HG02571 (cell line): ENCODE data around the gene BID.

ENCODE experiments used
- ATAC-seq: cut with Tn5 transposase; IDR thresholded peaks from one replicate; pipeline ENCODE4 v1.9.1; 2021; ENCODE audit warnings: mild to moderate bottlenecking, moderate library complexity; ENCODE audit not compliant: unreplicated experiment

The BID gene

DNA sequence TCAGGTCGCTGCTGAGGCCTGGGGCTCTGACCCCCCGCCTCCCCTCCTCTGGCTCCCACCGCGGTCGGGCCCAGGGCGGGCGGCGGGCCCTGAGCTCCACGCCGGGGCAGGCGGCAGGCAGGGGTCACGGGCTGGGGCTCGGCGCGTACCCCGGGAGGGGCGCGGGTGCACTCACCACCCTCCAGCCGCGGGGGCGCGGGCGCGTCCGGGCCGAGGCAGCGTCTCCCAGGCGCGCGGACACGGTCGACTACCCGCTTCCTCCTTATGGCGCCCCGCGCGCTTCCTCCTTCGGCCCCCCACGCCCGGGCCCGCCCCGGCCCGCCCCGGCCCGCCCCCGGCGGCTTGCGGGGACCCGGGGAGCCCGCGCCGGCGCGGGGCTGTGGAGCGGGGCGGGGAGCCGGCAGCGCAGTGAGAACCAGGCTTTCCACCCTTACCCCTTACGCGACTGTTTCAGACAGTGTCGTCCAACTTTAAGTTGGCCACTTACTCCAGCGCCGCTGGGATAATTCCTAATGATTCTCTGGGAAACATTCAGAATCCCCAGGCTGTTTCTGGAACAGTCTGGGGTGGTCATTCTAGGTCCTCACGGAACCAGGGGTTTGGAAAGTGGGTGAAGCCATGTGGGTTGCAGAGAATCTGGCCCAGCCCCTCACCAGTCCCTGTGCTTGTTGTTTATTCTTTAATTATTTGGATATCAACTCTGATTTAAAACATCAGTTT lies at the start of gene BID:
TSS of gene BID (minus strand) at position 264 of the 720 bp plus-strand sequence. CDS start 24,353 bp downstream, outside the sequence.
- ATAC-seq, result no peak

GRCh38 chr22:17823964-17824363 lies 49.7 kb upstream of the BID start:
- no peak for ATAC-seq

DNA sequence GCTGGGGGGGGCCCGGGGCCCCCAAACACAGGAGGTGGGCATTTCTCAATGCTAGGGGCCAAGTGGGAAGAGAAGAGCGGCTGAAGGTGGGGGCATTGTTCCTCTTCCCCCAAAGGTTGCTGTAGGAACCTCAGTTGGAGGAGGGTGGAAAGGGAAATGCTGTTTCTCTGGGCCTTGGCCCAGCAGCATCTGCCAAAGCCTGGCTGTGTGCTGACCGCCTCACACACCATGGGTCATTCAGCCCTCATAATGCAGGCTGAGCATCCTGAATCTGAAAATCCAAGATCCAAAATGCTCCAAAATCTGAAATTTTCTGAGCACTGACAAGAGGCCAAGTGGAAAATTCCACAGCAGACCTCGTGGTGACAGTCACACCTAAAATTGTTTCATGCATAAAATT lies 49.0 kb upstream of the BID start:
- ATAC-seq, result no peak

GRCh38 chr22:17822087-17822486 lies 47.8 kb upstream of the BID start:
- ATAC-seq, result no peak

- no peak for ATAC-seq
Observed at GRCh38 chr22:17820879-17821439, 46.7 kb upstream of the BID start.

- no peak for ATAC-seq
Observed at GRCh38 chr22:17818649-17819048, 44.4 kb upstream of the BID start.

DNA sequence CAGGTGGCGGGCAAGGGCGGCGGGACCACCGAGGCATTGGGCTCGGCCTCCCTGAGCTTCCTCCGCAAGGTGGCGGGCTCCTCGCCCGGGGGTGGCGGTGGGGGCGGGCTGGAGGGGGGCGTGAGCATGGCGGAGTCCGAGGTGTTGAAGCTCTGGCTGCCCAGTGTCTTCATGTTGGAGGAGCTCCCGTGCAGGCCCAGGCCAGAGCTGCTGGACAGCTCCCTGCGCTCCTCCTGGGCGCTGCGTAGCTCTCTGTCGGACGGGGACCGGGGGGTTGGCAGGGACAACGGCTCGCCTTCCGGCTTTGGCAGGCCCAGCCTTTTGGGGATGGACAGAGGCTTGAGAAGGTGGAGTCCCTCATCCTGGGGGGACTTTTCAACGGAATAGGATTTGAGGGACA lies 43.9 kb upstream of the BID start:
- ATAC-seq, result no peak

DNA sequence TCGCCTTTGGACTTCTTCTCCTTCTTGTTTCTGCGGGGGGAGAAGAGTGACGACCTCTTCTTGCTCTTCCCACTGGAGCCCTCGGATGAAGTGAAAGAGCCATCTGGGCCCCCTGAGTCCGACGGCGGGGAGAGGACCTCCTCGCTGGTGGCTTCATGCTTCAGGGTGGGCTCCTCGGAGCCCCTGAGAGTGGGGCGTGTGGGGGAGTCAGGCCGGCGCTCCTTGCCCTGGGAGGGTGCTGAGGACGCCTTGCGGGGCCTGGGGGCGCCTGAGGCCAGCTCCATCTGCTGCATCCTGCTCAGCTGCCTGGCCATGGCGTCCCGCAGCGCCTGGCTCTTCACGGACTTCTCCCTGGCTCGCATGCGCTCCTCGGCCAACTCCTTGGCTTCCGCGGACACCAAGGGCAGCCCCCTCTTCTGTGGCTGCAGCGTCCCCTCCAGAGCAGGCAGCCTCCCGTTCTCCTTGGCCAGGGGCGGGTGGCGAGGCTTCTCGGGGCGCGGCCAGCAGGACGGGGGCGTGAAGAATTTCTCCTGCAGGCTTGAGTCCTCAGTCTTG lies 43.3 kb upstream of the BID start:
- ATAC-seq, result no peak

GRCh38 chr22:17817079-17817478 lies 42.8 kb upstream of the BID start:
- ATAC-seq, result no peak

GRCh38 chr22:17816649-17817048 lies 42.4 kb upstream of the BID start:
- no peak for ATAC-seq

DNA sequence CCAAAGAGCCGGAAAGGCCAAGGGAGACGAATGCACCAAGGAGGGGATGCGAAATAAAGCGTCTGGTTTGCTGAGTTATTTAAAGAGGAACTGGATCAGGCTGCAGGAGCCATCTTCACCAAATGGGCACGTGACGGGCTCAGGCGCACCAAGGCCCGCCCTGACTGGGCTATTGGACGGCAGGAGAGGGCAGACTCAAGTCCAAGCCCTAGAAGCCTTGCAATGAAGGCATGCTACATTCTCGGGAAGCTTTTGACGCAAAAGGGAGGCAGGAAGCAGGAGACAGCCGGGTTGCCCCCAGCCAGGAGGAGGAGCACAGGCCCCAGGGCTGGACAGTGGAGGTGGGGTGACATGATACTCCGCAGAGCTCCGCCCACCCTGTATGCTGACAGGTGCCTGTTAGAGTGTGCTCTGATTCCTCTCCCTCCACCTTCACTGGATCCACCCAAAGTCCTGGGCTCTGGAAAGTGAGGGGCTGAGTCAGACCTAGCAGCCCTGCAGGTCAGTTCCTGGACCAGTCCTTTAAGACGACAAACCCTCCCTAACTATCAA lies 41.5 kb upstream of the BID start:
- no peak for ATAC-seq

- ATAC-seq, result no peak
Observed at GRCh38 chr22:17814830-17815229, 40.6 kb upstream of the BID start.

- ATAC-seq, result no peak
Observed at GRCh38 chr22:17814084-17814483, 39.8 kb upstream of the BID start.

DNA sequence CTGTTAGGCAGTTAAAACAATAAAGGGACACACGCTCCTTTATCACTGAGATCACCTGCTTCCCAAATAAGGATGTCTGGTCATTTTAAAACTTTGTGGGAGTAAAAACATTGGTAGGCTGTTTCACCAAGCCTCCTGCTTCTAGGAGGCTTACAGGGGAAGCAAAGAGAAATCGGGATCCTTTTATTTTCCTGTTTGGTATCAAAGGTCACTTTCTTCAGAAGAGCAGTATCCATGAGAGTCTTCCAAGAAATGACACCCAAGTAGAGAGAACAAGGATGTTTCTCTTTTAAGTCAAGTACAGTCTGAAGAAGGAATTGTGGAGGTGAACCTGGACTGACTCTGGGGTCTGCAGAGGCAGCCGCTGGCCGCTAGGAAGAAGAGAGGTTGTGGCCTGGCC lies 36.9 kb upstream of the BID start:
- ATAC-seq, result no peak

DNA sequence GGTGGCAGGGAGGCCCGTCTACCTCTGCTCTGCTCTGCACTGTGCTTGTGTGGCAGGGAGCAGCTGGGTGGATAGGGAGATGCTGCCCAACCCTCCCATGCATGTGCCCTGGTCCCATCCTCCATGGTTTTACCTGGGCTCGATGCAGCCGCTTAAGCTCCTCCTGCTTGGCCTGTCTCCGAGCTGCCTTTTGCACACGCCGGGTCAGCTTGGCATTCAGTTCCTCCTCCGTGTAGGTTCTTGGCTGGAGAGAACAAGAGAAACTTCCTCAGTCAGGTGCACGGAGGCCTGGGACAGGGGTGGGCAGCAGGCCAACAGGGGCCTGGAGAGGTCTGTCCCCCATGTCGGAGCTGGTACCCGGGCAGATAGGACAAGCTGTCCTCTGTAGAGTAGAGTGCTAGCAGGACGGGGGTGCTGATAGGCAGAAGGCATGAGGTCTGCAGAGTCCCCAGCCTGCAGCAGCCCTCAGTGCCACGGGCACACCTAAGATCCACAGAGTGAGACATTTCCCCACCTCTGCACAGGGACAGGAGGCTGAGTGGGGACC lies 36.4 kb upstream of the BID start:
- no peak for ATAC-seq

- no peak for ATAC-seq
Observed at GRCh38 chr22:17808693-17809403, 34.6 kb upstream of the BID start.

DNA sequence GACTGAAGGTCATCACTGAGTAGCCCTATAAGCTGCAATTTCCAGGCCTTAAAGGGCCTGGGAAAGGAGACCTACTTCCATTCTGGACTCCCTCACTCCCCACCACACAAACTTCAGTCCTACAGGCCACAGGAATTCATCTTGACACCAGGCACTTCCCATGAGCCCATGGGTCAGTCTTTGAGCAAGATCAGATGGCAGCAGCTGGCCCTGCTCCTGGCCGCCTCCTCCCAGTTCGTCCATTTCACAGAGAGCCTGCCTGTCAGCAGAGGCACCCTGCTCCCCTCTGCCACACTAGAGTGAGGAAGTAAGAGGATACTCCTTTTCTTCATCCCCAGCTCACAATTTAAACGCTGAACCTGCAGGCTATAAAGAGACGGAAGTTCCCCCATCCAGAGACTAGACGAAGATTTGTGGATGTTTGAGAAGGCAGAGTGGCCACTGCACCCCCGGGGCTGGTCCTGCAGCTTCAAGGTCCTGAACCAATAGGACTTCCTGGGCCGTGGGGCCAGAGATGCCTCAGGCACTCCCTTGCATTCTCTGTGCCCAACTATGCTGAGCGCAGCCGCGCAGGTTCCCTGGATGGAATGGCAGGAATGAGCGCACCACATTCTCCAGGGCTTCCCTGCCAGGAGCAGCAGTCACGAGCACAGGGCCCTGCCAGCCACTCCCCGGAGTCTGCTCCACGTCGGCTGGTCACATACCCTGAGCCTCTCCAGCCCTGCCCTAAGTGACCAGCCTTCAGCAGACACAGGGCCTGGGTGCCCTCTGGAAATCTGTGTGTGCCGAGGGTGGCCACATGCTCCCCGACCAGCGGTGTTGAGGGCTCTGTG lies 33.5 kb upstream of the BID start:
- no peak for ATAC-seq

- no peak for ATAC-seq
Observed at GRCh38 chr22:17807086-17807485, 32.8 kb upstream of the BID start.

DNA sequence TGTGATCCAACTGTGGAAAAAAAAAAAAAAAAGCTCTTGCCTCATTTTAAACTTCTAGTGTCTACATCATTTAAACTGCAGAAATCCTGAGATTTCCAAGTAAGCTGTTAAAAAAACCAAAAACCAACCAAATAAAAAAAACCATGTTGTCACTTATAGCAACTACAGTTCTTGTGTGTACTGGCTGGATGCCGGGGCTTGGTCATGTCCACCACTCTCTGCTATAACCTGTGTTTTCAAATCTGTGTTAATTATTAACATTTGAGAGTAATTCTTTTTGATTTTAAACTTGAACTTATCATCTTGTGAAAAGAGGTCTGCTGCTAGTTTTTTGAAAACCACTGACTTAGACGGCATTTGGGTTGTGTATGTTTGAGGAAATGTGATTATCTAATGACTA lies 32.2 kb upstream of the BID start:
- ATAC-seq, result no peak

- no peak for ATAC-seq
Observed at GRCh38 chr22:17804331-17805080, 30.2 kb upstream of the BID start.
